NCI-H1417 (cell line): ENCODE results near the gene DTX3.
"Not testable (repeated sequence)": the region's sequence is repeated elsewhere in the genome, so short reads cannot be mapped to it uniquely, and the experiment has no call there.

Experiments used
- DNase-seq, 3 experiments: peaks; one replicate each; lab custom pipeline; 2025; lab: John Stamatoyannopoulos, UW

The DTX3 gene

GRCh38 chr12:57632073-57632957 is 27.7 kb downstream of the DTX3 start:
- DNase-seq, result peak; percentile 16 to 92 (median 91)

DNA sequence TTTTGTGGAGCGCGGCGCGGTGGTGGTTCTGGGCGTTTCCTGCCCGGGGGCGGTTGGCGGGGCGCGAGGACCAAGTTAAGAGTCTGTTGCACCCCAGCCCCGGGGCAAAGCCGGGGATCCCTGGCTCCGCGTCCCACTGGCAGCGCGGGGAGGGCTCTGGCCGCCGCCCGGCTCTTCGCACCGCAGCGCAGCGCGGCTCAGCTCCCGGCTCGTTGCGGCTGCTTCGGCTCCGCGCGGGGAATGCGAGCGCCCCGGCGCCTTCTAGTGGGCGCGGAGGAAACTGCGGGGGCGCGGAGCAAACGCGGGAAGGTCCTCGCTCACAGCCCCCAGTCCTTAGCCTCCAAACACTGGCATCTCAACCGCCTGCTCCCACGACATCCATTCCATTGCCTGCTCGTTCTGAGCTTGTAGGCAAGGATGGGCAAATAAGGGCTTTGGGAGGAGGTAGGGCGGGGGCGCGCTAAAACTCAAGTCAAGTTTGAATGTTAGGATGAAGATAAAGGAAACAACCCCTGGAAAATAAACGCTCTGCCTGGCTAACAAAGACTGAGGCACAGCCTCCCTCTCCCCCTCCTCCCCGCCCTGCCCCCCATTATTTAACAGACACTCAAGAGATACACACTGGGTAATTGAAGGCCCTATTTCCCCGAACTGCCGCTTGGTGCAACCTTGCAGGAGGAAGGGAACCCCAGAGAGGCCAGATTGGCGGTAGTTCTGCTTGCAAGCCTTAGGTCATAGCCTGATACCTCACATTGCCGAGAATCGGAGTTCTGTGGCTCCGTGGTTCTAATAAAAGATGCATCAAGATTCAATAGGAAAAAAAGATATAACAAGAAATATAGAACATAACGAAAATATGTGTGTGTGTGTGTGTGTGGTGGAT is 28.6 kb downstream of the DTX3 start, which contains the start of gene B4GALNT1:
Gene B4GALNT1, minus strand, starts transcription at position 244 of the 883 bp plus-strand sequence. CDS start 1,069 bp downstream, outside the sequence.
- peak; percentile 84 to 97 (median 95) for DNase-seq

DNA sequence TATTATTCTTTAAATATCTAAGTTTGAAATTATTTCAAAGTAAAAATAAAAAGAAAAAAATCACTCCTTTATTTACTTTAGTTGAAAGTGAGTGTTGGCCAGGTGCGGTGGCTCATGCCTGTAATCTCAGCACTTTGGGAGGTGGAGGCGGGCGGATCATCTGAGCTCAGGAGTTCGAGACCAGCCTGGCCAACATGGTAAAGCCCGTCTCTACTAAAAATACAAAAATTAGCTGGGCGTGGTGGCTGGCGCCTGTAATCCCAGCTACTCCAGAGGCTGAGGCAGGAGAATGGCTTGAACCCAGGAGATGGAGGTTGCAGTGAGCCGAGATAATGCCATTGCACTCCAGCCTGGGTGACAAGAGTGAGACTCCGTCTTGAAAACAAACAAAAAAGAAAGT is 32.1 kb downstream of the DTX3 start:
- not testable (repeated sequence) for DNase-seq

DNA sequence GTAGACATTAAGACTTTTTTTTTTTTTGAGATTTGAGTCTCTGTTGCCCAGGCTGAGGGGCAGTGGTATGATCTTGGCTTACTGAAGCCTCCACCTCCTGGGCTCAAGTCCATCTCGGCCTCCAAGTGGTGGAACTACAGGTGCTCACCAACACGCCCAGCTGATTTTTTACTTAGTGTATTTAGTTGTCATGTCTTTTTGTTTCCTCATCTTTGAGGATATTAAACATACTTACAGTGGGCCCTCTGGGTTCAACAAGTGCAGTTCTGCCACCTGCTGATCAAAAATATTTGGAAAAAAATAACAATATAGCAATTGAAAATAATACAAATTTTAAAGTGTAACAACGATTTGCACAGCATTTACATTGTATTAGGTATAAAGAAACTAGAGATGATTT is 32.7 kb downstream of the DTX3 start:
- no peak for DNase-seq

- no peak for DNase-seq
Measured at GRCh38 chr12:57638096-57638495, 33.5 kb downstream of the DTX3 start.

GRCh38 chr12:57640175-57641042 is 35.8 kb downstream of the DTX3 start:
- DNase-seq, result no peak

- no peak for DNase-seq
Measured at GRCh38 chr12:57641699-57642442, 37.2 kb downstream of the DTX3 start.

GRCh38 chr12:57645990-57646658 is 41.5 kb downstream of the DTX3 start:
- peak in 2 of 3 experiments; percentile 24 to 34 for DNase-seq

DNA sequence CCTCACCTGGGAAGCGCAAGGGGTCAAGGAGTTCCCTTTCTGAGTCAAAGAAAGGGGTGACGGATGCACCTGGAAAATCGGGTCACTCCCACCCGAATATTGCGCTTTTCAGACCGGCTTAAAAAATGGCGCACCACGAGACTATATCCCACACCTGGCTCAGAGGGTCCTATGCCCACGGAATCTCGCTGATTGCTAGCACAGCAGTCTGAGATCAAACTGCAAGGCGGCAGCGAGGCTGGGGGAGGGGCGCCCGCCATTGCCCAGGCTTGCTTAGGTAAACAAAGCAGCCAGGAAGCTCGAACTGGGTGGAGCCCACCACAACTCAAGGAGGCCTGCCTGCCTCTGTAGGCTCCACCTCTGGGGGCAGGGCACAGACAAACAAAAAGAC is 42.0 kb downstream of the DTX3 start:
- DNase-seq, result not testable (repeated sequence)

- no peak for DNase-seq
Measured at GRCh38 chr12:57654042-57654441, 49.4 kb downstream of the DTX3 start.

GRCh38 chr12:57655541-57656240 is 51.1 kb downstream of the DTX3 start:
- DNase-seq, result no peak

- DNase-seq, result not testable (repeated sequence)
Measured at GRCh38 chr12:57656408-57656807, 51.8 kb downstream of the DTX3 start.

- DNase-seq, result no peak
Measured at GRCh38 chr12:57657744-57658143, 53.1 kb downstream of the DTX3 start.

DNA sequence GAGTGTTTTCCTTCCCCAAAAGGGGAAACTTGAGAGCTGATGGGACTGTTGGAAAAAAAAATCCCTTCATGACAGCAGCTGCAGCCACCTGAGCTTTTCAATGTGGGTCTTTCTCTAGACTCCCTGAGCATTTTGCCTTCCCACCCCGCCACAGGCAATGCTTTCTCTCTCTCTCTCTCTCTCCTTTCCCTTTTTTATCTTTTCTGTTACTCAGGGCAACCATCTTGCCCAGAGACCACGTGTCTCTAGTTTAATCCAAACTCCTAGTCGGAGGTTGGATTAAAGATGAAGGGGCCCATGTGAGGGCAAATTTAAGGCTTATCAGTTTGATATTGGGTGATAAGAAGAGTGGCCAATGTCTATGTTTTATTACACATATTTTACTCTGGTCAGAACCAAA is 54.3 kb downstream of the DTX3 start:
- DNase-seq, result no peak
